SH-SY5Y (cell line): Measurements from ENCODE around the gene PWWP2A.

Experiments used
- GATA2 ChIP-seq: IDR thresholded peaks from 2 replicates; pipeline ENCODE4 v1.6.1; 2011; ENCODE audit warnings: mild to moderate bottlenecking, low read depth, low read length
- GATA3 ChIP-seq: IDR thresholded peaks from 2 replicates; pipeline ENCODE4 v1.6.1; 2011; ENCODE audit warnings: low read depth, mild to moderate bottlenecking, low read length, moderate library complexity

The PWWP2A gene

GRCh38 chr5:160151017-160151416 is 31.8 kb upstream of the PWWP2A start:
- TF ChIP-seq GATA2 (no peak), GATA3 (no peak)

DNA sequence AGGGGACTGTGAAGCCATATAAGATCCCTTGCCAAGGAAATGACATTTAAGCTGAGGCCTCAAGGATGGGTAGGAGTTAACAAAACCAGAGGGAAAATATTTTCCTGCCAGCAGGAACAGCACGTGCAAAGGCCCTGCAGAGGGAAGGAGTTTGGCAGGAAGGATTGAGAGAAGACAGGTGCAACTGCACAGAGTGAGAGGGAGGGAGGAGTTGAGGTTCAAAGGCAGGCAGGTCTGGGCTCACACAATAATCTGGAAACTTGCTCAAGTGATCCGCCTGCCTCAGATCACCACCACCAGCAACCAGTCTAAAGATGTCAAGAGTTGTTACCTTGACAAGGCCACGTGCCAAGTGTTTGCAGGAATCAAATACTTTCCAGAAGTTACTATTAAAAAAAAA is 31.1 kb upstream of the PWWP2A start:
- TF ChIP-seq GATA3, result no peak
- TF ChIP-seq GATA2, result no peak

DNA sequence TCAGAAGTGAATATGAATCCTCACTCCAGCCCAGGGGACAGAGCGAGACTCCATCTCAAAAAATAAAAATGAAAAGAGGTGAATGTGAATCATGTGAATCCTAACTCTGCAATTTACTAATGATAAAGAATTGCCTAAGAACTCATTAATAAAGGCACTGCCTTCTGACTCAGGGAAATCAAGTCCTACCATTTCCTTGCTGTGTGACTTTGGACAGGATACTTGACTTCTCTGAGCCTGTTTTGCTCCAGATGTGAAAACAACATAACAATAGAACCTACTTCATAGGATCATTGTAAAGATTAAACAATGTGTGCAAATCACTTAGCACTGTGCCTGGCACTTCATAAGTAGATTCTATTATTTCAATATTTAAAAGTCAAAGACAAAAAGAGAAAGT is 15.1 kb upstream of the PWWP2A start:
- no peak for TF ChIP-seq GATA3
- TF ChIP-seq GATA2, result no peak

- TF ChIP-seq GATA3 (no peak), GATA2 (no peak)
These were observed 14.7 kb upstream of the PWWP2A start for GRCh38 chr5:160133918-160134304.

DNA sequence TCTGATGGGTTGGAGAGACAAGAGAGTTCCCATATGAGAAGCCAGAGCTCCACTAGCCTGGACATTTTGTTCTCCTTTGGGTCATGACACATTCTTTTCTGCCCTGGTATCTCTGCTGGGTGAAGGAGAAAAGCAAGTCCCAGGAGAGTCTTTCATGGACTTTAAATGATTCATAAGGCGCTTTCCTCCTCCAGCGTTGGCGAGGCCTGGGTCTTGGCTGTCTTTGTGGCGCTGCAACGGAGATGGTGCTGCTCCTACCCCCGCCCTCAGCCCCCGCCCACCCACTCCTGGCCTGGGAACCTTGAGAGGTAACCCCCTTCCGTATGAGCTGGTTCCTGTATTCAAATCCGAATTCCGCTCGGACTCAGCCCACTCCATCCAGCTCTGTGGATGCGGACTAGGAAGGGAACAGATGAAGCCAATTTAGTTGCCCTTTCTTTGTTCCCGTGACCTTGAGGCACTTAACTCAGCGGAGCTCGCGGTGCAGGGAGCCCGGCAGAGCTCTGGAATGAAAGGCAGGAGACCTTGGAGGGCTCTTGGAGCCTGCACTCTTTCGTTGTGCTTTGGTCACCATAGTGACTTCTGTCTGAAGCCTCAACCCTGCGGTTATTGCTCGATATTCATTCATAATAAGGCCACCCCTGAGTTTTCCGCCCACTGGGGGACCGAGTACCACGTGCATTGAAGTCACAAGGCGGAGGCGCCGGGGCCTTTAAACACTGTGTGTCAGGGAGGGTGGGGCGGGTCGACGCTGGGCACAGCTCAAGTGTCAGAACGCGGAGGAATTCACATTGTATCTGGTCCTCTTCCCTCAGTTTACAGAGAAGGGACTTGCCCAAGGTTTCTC is 14.0 kb upstream of the PWWP2A start:
- TF ChIP-seq GATA3 (no peak), GATA2 (no peak)

DNA sequence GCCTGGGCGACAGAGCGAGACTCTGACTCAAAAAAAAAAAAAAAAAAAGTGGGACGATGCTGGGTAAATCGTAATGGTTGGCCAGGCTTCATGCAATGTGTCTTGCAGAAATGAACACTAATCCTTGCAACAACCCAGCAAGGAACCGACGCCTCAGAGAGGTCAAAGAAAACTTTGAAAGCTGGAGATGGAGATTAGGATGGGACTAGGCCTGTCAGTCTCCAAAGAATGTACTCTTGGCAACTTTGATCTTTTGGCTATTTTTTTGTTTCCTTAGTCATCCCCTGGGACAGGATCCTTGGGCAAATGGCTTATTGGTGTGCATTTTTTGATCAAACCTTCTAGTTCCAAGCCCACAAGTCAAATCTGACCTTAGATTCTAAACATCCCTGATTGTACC is 10.6 kb upstream of the PWWP2A start:
- no peak for TF ChIP-seq GATA2

DNA sequence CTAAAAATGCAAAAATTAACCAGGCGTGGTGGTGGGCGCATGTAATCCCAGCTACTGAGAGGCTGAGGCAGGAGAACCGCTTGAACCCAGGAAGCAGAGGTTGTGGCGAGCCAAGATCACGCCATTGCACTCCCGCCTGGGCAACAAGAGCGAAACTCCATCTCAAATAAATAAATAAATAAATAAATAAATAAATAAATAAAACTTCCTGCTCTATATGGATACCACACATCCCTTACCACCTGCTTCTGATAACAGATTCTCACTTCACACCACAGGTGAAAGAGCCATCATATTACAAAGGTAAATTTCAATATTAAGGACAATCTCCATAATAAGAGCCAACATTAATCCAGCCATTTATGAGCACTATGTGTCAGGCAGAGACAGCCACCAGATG is 9.4 kb upstream of the PWWP2A start:
- TF ChIP-seq GATA2, result no peak
- TF ChIP-seq GATA3, result no peak

DNA sequence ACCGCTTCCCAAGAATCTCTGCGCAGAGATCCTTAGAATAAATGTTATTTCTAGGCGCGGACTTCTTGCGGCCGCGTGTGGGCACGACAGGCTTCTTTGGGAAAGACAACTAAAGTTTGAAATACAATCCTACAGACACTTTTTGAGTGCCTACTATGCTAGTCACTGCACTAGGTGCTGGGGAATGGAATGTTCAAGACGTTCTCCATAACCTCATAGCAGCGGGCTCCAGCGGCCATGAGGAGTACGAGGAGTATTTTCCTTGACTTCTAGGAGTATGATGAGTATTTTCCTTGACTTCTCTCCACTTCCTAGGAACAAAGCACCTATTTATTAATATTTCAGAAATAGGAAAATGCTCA is 636 bp upstream of the PWWP2A start:
- no peak for TF ChIP-seq GATA2
- TF ChIP-seq GATA3, result no peak

DNA sequence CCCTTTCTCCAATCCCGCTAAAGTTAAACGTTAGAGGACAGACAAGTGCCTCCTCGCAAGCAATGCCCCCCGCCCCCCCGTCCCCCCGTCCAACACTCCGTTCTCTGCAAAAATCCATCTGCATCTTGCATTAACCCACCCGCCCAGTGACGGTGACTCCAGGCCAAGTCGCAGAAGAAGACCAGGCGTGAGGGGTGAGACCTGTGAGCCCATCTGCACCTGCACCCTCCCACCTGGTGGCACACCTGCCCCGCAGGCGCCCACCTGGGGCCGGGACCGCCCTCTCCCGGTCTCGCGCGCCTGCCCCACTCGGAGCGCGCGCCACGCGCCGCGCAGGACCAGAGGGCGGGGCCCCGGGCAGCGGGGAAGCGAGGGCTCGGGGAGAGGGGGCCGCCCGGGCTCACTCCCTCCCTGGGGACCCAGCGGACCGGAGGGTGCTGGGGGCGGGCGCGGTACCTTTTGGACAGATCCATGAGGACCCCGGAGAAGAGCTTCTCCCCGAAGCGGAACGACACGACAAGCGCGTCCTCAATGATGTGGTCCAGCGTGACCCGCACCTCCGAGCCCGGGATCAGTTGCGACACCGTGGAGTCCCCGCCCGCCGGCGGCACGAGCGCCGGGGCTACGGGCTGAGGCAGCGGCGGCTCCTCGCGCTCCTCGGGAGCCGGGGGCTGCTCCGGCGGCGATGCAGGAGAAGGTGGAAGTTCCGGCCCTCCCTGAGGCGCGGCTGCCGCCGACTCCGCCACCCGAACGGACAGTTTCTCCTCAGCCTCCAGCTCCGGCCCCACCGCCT is 705 bp downstream of the PWWP2A start:
- no peak for TF ChIP-seq GATA2
- TF ChIP-seq GATA3, result no peak

- TF ChIP-seq GATA3, result no peak
- TF ChIP-seq GATA2, result no peak
These were observed 2.3 kb downstream of the PWWP2A start for GRCh38 chr5:160116991-160117390.

- TF ChIP-seq GATA2, result no peak
- TF ChIP-seq GATA3, result no peak
These were observed 11.1 kb downstream of the PWWP2A start for GRCh38 chr5:160108124-160108523.

GRCh38 chr5:160105686-160106360 is 13.4 kb downstream of the PWWP2A start:
- TF ChIP-seq GATA3 (no peak), GATA2 (no peak)

GRCh38 chr5:160097991-160098390 is 21.3 kb downstream of the PWWP2A start:
- TF ChIP-seq GATA2 (no peak), GATA3 (no peak)

- TF ChIP-seq GATA2 (no peak), GATA3 (no peak)
These were observed 23.1 kb downstream of the PWWP2A start for GRCh38 chr5:160096178-160096577.
